LNCaP clone FGC (cell line): ENCODE measurements around the gene UGGT1.
A peak's percentile ranks its signal among the peaks of the same experiment; 100 is the strongest.

ENCODE experiments used
- DNase-seq: peaks from one replicate; pipeline ENCODE4 v3.0.0-alpha.2; 2011; ENCODE audit warnings: low read depth
- H3K4me3 ChIP-seq: 2 replicates; pipeline ENCODE4 v1.5.1; 2011; ENCODE audit warnings: mild to moderate bottlenecking, low read depth, low read length, control low read depth
- TF ChIP-seq, protein P1 (sequence below): IDR thresholded peaks from 2 replicates; pipeline ENCODE4 v1.5.1; 2012; ENCODE audit warnings: mild to moderate bottlenecking; ENCODE audit not compliant: control insufficient read depth, insufficient read depth; ENCODE audit errors: extremely low read depth

Gene UGGT1

GRCh38 chr2:128084757-128085156 is 6.2 kb upstream of the UGGT1 start:
- TF ChIP-seq, protein P1, sequence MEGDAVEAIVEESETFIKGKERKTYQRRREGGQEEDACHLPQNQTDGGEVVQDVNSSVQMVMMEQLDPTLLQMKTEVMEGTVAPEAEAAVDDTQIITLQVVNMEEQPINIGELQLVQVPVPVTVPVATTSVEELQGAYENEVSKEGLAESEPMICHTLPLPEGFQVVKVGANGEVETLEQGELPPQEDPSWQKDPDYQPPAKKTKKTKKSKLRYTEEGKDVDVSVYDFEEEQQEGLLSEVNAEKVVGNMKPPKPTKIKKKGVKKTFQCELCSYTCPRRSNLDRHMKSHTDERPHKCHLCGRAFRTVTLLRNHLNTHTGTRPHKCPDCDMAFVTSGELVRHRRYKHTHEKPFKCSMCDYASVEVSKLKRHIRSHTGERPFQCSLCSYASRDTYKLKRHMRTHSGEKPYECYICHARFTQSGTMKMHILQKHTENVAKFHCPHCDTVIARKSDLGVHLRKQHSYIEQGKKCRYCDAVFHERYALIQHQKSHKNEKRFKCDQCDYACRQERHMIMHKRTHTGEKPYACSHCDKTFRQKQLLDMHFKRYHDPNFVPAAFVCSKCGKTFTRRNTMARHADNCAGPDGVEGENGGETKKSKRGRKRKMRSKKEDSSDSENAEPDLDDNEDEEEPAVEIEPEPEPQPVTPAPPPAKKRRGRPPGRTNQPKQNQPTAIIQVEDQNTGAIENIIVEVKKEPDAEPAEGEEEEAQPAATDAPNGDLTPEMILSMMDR = no peak
- DNase-seq = no peak
- H3K4me3 ChIP-seq = no peak overlapping the region

- TF ChIP-seq, protein P1 = peak; percentile 6; the same call in 1 of the 2 replicates
- no peak for DNase-seq
- H3K4me3 ChIP-seq = no peak overlapping the region
Measured at GRCh38 chr2:128086244-128086643, 4.8 kb upstream of the UGGT1 start.

DNA sequence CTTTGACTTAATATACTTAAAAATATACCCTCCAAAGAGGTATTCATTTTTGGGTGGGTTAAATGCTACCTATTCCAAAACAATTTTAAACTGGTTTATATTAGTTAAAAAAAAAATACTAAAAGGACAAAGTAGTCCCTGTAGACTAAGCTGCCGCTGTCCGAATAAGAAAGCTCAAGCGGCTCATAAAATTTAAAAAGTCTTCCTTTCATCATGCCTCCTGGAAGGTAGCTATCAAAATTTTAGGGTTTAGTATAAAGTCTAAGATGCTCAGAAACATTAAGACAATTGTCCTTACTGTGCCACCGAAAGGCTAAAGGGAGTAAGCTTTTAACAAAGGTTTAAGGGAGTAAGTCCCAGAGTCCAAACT is 440 bp upstream of the UGGT1 start:
- no peak for DNase-seq
- TF ChIP-seq, protein P1 = no peak

DNA sequence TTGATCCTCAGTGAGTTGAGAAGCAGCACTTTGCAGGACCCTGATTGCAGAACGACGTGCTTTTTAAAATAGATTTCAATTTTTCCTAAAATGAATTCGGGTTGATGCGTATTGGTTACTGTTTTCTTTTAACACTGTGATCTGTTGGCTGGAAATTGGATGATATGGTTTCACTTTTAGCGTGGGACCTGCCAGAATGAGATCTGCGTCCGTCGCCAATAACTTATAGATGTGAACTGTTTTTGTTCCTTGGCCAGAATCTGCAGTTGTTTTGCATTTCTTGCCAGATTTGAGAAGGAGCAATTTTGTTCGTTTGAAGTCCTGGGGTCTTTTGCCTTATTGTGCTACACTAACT is 703 bp downstream of the UGGT1 start:
- TF ChIP-seq, protein P1 = no peak
- DNase-seq = no peak
- peak overlapping the region; percentile 97 for H3K4me3 ChIP-seq

More for the DNA sequence above, 440 bp upstream of the UGGT1 start:
- H3K4me3 ChIP-seq = peak overlapping the region; percentile 97

DNA sequence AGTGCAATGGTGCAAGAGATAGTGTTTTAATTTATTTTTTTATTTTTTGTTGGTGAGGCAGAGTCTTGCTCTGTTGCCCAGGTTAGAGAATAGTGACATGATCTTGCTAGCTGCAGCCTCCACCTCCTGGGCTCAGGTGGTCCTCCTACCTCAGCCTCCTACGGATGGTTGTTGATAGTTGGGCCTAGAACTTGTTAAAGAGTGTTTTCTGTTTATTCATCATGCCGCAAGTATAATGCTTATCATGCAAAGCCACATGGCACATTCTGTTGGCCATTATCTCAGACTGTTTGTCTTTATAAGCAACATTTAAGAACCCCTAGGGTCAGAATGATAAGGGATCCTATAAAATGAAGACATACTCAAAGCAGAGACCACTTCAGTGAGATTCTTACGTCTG is 1.7 kb downstream of the UGGT1 start:
- DNase-seq = no peak
- TF ChIP-seq, protein P1 = no peak
- H3K4me3 ChIP-seq = peak overlapping the region; percentile 97

DNA sequence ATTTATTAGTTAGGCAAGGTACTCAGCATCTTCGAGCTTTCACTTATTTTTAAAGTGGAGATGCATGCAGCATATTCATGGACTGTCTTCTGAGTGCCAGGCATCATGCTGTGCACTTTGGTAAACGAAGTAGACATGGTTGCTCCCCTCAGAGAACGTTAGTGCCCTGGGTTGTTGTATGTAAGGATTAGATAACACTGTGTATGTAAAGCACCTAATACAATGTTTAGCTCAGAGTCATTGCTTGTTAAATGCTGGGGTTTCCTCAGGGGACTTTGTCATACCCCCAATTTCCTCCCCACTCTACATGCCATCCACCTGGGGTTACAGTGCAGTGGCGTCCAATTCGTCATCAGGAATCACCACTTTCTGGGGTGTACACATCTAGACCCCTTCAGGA is 2.8 kb downstream of the UGGT1 start:
- DNase-seq = no peak
- TF ChIP-seq, protein P1 = no peak
- H3K4me3 ChIP-seq = no peak overlapping the region

DNA sequence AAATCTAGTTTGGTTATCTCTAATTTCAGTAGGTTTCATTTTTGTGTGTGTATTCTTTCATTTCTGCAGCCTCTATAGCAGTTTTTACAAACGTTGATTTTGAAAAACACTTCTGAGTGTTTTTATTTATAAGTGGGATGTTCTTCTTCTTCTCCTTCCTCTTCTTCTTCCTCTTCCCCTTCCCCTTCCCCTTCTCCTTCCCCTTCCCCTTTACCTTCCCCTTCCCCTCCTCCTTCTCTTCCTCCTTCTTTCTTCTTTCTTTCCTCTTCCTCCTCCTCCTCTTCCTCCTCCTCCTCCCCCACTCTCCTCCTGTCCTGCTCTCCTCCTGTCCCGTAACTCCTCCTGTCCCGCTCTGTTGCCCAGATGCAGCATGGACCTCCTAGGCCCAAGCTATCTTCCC is 4.2 kb downstream of the UGGT1 start:
- TF ChIP-seq, protein P1 = no peak
- H3K4me3 ChIP-seq = no peak overlapping the region
- no peak for DNase-seq
